Effector memory CD8-positive, alpha-beta T cell (primary cell): ENCODE results near the gene NRM.

Source experiments
- ATAC-seq: fragments of 150-1000 bp; cut with Tn5 transposase; replicated peaks from 2 replicates; pipeline ENCODE4 v1.10.0; 2021; ENCODE audit warnings: mild to moderate bottlenecking, moderate library complexity
- DNase-seq, 3 experiments: peaks; one replicate each; pipeline ENCODE4 v3.0.0; 2021
- H3K27ac Mint-ChIP-seq, 2 donors: one replicate each; pipeline ENCODE4 v1.8.0; 2022; ENCODE audit warnings: mild to moderate bottlenecking in 2 of 2, mixed read lengths in 2 of 2, moderate library complexity in 2 of 2
- H3K27me3 Mint-ChIP-seq, 2 donors: one replicate each; pipeline ENCODE4 v1.8.0; 2022; ENCODE audit warnings: mixed read lengths in 2 of 2
- H3K36me3 Mint-ChIP-seq: one replicate; pipeline ENCODE4 v1.8.0; 2022; ENCODE audit warnings: mild to moderate bottlenecking, moderate library complexity, mixed read lengths; ENCODE audit not compliant: insufficient read depth
- H3K4me1 Mint-ChIP-seq, 2 donors: one replicate each; pipeline ENCODE4 v1.8.0; 2022; ENCODE audit warnings: low read depth in 2 of 2, mixed read lengths in 2 of 2
- H3K4me3 Mint-ChIP-seq, 2 donors: one replicate each; pipeline ENCODE4 v1.8.0; 2022; ENCODE audit warnings: mild to moderate bottlenecking in 2 of 2, mixed read lengths in 2 of 2, moderate library complexity in 2 of 2
- H3K9me3 Mint-ChIP-seq, 2 donors: one replicate each; pipeline ENCODE4 v1.8.0; 2022; ENCODE audit warnings: mixed read lengths in 2 of 2

NRM gene

GRCh38 chr6:30689022-30689865 lies 1.5 kb downstream of the NRM start:
- Mint-ChIP-seq H3K9me3 (no peaks in the 10 kb centered on the region), H3K4me3 (peak overlapping the region; percentile 76 to 97), H3K4me1 (peaks cover 41 to 57% of the 10 kb centered on the region in 2 donors), H3K27me3 (no peaks in the 10 kb centered on the region), H3K36me3 (peaks cover 19% of the 10 kb centered on the region), H3K27ac (peak overlapping the region; percentile 96 to 98)
- DNase-seq (no peak), ATAC-seq (no peak)

GRCh38 chr6:30688569-30688968 lies 2.2 kb downstream of the NRM start:
- peak overlapping the region; percentile 96 to 98 for H3K27ac Mint-ChIP-seq
- peak overlapping the region; percentile 87 to 97 for H3K4me3 Mint-ChIP-seq
- ATAC-seq: no peak
- DNase-seq: no peak
- H3K36me3 Mint-ChIP-seq: peaks cover 18% of the 10 kb centered on the region
- peaks cover 41 to 61% of the 10 kb centered on the region in 2 donors for H3K4me1 Mint-ChIP-seq
- H3K27me3 Mint-ChIP-seq: no peaks in the 10 kb centered on the region
- no peaks in the 10 kb centered on the region for H3K9me3 Mint-ChIP-seq

DNA sequence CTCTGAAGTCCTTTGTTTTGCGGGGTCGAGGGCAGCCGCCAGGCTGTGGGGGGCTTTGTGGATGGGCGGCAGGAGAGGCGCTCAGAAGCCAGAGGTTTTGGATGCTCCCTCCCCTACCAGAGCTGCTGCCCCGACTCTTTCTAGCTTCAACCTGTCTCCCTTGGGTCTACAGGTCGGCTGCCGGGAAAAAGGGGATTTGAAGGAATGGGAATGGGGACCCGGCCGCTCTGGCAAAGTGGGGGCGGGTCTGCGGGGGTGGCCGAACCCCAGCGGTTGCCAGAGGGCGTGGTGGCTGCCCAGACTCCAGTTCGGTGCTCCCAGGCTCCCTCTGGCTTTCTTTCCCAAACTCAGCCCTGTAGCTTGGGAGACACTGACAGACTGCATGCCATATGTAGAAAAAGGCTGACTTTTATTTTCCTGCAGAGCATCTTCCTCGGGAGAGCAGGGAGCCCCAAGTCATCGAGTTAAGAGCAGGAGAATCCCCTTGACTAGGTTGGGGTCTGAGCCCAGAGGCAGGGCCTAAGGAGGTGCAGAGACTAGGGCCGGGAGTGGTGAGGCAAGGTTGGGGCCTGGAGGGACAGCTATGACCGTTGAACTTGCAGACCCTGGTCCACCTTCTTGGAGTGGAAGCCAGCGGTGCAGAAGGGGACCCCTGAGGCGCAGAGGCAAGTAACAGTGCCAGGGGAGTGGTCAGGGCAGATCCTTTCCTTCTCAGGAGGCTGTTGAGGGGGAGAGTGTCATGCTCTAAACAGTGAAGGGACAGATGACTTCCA lies 2.9 kb downstream of the NRM start:
- no peak for DNase-seq
- Mint-ChIP-seq H3K27me3 (no peaks in the 10 kb centered on the region), H3K4me3 (peak overlapping the region; percentile 87 to 97), H3K4me1 (peaks cover 44 to 63% of the 10 kb centered on the region in 2 donors), H3K36me3 (peaks cover 24% of the 10 kb centered on the region), H3K9me3 (no peaks in the 10 kb centered on the region), H3K27ac (peak overlapping the region; percentile 96 to 98)
- ATAC-seq: no peak

- DNase-seq (peak; percentile 48 to 49 (median 48)), ATAC-seq (peak; percentile 19)
- Mint-ChIP-seq H3K27me3 (no peaks in the 10 kb centered on the region), H3K36me3 (peaks cover 29% of the 10 kb centered on the region), H3K4me1 (peaks cover 49 to 71% of the 10 kb centered on the region in 2 donors), H3K27ac (peak overlapping the region; percentile 96 to 98), H3K4me3 (peak overlapping the region; percentile 87 to 97), H3K9me3 (no peaks in the 10 kb centered on the region)
These were observed 3.7 kb downstream of the NRM start for GRCh38 chr6:30686908-30687658.

DNA sequence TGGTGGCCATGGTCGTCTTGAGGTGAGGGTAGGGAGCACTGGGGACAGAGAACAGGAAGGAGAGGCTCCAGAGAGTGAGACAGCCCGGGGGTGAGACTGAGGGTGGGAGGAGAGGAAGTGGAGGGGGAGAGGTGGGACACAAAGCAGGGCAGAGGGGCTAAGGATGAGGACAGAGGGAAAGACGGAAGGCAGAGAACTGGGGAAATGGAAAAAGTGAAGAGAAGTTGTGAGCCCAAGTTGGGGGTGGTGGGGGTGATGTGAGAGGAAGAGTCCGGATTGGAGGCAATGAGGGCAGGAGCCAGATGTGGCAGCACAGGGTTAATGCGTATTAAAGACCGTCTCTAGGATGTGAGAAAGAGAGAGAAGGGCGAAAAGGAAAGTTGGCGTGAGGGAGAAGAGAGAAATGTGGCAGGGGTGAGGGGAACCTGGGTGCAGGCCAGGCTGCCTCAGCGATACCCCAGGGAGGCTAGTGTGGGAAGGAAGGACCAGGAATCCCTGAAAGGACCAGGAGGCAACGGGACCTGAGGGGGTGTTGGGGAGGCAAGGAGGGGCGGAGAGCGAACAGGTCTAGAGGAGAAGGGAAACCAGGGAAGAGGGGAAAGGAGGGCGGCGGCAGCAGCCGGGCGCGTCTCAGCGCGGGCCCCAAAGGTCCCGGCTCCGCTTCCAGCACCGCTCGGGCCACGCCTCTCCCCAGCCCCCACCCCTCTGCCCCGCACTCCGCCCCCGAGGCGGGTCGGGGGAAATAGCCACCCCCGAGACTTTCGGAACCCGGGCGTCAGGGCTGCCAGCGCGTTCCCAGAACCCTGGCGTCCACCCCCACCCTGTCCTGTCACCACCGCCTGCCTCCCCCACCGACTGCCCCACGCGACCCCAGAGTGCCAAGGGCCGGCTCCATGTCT lies 4.5 kb downstream of the NRM start, which contains the start of gene PPP1R18:
PPP1R18 (minus strand) TSS at position 637 of the 899 bp plus-strand sequence; CDS start at position 10, 627 bp downstream.
- DNase-seq: peak; percentile 63 to 70 (median 64)
- peak; percentile 55 for ATAC-seq
- Mint-ChIP-seq H3K27me3 (no peaks in the 10 kb centered on the region), H3K4me1 (peaks cover 54 to 76% of the 10 kb centered on the region in 2 donors), H3K9me3 (no peaks in the 10 kb centered on the region), H3K36me3 (peaks cover 37% of the 10 kb centered on the region), H3K27ac (peak within 1 kb of the TSS; percentile 96 to 98), H3K4me3 (peak within 1 kb of the TSS; percentile 87 to 97)

GRCh38 chr6:30685157-30686008 lies 5.4 kb downstream of the NRM start:
- Mint-ChIP-seq H3K27ac (peak overlapping the region; percentile 96 to 98), H3K36me3 (peaks cover 43% of the 10 kb centered on the region), H3K9me3 (no peaks in the 10 kb centered on the region), H3K4me1 (peaks cover 58 to 76% of the 10 kb centered on the region in 2 donors), H3K4me3 (peak overlapping the region; percentile 87 to 97), H3K27me3 (no peaks in the 10 kb centered on the region)
- no peak for DNase-seq
- no peak for ATAC-seq

- DNase-seq (peak in 1 of 3 experiments; percentile 23), ATAC-seq (no peak)
- Mint-ChIP-seq H3K4me1 (peaks cover 58 to 76% of the 10 kb centered on the region in 2 donors), H3K27me3 (no peaks in the 10 kb centered on the region), H3K36me3 (peaks cover 49% of the 10 kb centered on the region), H3K9me3 (no peaks in the 10 kb centered on the region), H3K27ac (peak overlapping the region; percentile 96 to 98), H3K4me3 (peak overlapping the region; percentile 87 to 97)
These were observed 6.2 kb downstream of the NRM start for GRCh38 chr6:30684386-30685156.

DNA sequence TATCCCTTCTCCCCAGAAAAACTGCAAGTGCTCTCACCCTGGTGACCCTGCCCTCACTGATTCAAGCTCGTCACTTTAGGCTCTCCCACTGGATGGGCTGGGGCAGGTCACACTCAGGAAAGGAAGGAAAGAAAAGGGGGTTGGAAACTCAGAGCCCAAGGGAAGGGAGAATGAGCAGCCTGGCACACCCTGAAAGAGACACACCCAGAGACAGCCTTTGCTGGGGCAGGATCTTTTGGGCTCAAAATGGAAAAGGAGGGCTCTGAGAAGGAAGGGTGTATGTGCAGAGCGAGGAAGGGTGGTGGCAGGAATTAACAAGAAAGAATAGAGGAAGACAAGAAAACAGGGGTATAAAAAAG lies 6.8 kb downstream of the NRM start:
- no peak for DNase-seq
- peaks cover 55% of the 10 kb centered on the region for H3K36me3 Mint-ChIP-seq
- H3K27me3 Mint-ChIP-seq: no peaks in the 10 kb centered on the region
- ATAC-seq: no peak
- H3K4me3 Mint-ChIP-seq: peak overlapping the region; percentile 87 to 97
- H3K4me1 Mint-ChIP-seq: peaks cover 57 to 75% of the 10 kb centered on the region in 2 donors
- H3K9me3 Mint-ChIP-seq: no peaks in the 10 kb centered on the region
- peak overlapping the region; percentile 96 to 98 for H3K27ac Mint-ChIP-seq

DNA sequence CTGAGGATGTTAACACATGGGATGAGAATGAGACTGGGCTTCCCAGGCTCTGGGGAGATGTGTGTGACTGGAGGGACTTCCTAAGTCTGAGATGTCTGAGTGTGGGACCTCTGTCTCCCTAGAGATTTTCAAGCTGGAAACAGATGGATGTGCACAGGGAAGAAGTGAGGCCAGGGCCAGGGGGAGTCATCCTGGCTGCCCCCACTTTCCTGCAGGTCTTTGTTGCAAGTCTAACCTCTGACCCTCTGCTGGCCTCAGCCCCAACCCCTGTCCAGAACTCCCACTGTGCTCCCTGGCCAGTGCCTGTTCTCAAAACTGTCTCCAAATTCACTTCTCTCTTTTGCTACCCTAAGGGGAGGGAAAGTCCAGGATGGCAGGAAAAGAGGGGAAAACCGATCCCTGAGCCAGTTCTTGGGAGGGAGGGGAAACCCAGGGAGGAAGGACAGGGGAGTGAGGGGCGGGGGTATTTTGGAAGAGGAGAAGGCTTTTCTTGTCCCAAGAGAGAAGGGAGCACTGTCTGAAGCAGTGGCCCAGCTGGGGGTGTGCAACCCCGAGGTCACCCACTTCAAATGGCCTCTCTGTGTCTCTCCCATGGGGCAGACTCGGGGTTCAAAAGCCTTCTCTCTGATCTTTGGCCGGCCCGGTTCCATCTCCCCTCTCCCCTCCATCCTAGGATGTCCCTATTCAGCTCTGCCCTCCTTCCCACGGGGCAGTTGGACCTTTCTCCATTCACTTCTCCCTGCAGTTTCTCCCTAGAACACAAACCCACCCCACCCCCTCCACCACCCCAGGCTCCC lies 7.4 kb downstream of the NRM start:
- ATAC-seq (no peak), DNase-seq (no peak)
- Mint-ChIP-seq H3K4me1 (peaks cover 54 to 71% of the 10 kb centered on the region in 2 donors), H3K27ac (peak overlapping the region; percentile 96 to 98), H3K27me3 (no peaks in the 10 kb centered on the region), H3K36me3 (peaks cover 61% of the 10 kb centered on the region), H3K4me3 (peak overlapping the region; percentile 87 to 97), H3K9me3 (no peaks in the 10 kb centered on the region)

DNA sequence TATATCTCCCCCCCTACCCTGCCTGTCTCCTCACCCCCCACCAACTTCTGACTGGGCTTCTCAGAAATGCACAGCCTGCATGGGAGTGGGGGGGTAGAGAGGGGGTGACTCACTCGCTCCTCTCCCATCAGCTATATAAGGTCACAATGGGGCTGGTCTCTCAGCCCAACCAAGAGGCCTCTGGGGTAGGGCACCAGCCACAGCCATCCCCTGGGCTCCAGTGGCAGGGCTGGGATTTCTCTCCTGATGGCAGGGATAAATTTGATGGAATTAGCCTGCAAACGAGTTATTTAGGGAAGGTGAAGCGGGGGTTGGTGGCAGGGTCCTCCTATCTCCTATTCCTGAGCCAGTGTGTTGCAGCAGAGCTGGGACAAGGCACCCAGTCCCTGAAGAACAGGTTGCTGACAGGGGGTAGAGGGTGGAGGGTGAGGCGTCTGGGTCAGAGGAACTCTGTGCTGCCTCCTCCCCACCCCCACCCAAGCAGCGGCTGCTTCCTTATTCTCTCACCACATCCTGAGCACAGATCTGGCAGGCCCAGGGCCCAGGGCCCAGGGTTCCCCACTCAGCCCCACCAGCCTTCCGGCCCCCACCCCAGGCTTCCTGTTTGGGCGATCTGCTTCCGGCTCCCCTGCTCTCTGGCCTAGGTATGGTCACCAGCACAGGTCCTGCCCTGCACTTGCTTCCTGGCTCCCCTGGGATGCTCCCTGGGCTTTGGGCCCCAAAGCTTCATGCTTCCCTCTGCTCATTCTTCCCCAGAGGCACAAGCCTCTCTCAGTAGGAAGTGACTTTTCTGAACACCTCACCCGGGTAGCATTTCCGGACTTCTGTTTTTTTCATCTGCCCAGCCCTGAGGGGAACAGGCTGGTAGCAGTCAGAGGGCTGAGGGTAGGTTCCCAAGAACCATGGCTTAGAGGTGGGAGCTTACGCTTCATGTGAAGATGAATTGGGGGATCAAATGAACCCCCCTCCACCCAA lies 8.4 kb downstream of the NRM start:
- DNase-seq (peak; percentile 82 to 85 (median 85)), ATAC-seq (peak; percentile 77)
- Mint-ChIP-seq H3K4me3 (peak overlapping the region; percentile 87 to 97), H3K9me3 (no peaks in the 10 kb centered on the region), H3K36me3 (peaks cover 70% of the 10 kb centered on the region), H3K4me1 (peaks cover 46 to 62% of the 10 kb centered on the region in 2 donors), H3K27me3 (no peaks in the 10 kb centered on the region), H3K27ac (peak overlapping the region; percentile 96 to 98)
